Mucosa of gallbladder (tissue), 1 donor: ENCODE measurements around the gene SNCB. TPM values are rescaled to one million over a fixed set of nuclear protein-coding genes. Genes with fewer than 3 reads are reported as not detected.

Source experiments
- DNase-seq: peaks from one replicate; pipeline ENCODE4 v3.0.0-alpha.2; 2020; ENCODE audit warnings: low spot score
- total RNA-seq: library from RNA; stranded (reverse); gene quantifications from one replicate; pipeline ENCODE4 v1.2.1, GENCODE V29; 2021
- donor health status: DM: no; HTN: no; CAD: no.

The SNCB gene
- total RNA-seq, 1 donor from 2014 or later, result 0.14 TPM

DNA sequence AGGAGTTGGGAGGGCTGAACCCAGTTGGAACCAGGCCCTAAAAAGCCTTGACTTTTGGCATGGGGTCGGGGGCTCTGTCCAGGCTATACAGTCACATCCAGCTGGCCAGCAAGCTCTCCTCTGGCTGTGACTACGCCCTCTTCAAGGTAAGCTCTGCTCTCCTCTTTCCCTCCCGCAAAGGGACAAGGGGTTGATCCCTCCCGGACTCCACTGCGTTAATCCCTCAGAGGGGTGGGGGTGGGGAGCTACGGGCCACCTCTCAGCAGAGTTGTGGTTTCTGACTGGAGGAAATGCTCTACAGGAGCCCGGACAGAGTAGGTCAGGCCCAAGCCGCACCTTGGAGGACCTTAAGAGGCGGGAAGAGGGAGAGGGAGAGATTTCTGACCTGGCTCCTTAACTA is 14.0 kb upstream of the SNCB start:
- DNase-seq, result no peak

- no peak for DNase-seq
Measured at GRCh38 chr5:176643491-176644219, 13.3 kb upstream of the SNCB start.

- no peak for DNase-seq
Measured at GRCh38 chr5:176642675-176643490, 12.5 kb upstream of the SNCB start.

DNA sequence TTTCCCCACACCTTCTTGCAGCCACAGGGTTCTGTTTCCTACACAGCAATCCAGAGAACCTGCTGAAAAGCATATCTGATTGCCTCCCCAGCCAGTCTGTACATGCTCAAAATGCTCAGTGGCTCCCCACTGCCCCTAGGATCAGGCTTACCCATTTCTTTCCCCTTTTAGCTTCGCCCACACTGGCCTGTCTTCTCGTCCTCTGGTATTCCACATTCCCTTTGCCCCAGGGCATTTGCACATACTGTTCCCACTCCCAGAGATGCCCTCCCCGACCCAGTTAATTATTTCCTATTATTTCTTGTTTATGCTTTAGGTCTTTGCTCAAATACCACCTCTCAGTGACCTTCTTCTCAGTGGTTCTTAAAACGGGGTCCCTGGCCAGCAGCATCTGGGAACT is 10.3 kb upstream of the SNCB start:
- DNase-seq, result no peak

DNA sequence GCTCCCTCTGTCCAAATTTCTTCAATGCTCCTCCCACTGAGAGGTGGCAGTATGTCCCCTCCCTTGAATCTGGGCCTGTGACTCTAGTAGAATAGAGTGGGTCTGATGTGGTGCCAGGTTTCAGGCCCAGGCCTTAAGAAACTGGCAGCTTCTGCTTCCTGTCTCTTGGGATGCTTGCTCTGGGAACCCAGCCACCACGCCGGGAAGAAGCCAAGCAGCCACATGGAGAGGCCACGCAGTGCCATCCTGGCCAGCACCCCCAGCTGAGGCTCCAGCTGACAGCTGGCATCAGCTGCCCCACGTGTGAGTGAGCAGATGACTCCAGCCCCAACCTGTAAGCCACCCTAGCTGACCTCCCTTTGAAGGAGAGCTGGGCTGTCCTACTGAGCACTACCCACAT is 9.6 kb upstream of the SNCB start:
- no peak for DNase-seq

GRCh38 chr5:176639208-176639607 is 8.9 kb upstream of the SNCB start:
- DNase-seq, result no peak

- no peak for DNase-seq
Measured at GRCh38 chr5:176638437-176638836, 8.1 kb upstream of the SNCB start.

GRCh38 chr5:176637556-176637955 is 7.2 kb upstream of the SNCB start:
- DNase-seq, result no peak

- no peak for DNase-seq
Measured at GRCh38 chr5:176636426-176636825, 6.1 kb upstream of the SNCB start.

DNA sequence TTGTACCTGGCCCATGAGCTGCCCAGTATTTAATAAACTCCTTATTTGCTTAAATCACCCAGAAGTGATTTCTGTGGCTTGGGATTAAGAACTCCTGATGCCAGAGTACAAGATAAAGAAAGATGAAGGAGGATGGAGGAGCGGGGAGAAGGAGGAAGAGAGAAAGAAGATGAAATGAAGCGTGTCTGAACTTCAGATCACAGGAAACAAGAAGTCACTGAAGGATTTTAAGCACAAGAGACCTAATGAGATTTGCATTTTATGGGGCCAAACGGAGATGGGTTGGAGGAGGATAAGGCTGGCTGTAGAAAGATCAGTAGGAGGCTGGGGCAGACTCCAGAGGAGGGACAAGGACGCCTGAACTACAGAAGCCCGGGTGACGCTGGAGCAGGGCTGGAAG is 3.3 kb upstream of the SNCB start:
- DNase-seq, result no peak

DNA sequence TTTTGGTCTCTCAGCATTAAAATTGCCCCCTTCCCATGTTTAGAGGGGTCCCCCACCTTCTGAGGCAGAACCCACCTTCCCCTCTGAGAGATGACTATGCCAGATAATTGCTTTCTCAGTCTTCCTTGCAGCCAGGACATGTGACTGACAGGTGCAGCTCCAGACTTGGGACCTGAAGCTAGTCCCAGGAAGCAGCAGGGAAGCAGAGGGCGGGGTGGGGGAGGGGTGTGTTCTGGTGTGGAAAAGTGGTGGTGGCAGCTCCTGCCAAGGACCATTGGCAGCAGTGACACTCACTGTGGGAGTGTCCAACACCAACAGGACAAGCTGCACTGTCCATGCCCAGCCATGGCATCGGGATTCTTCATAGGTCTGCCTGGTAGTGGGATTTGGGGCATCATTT is 2.4 kb upstream of the SNCB start:
- DNase-seq, result no peak

DNA sequence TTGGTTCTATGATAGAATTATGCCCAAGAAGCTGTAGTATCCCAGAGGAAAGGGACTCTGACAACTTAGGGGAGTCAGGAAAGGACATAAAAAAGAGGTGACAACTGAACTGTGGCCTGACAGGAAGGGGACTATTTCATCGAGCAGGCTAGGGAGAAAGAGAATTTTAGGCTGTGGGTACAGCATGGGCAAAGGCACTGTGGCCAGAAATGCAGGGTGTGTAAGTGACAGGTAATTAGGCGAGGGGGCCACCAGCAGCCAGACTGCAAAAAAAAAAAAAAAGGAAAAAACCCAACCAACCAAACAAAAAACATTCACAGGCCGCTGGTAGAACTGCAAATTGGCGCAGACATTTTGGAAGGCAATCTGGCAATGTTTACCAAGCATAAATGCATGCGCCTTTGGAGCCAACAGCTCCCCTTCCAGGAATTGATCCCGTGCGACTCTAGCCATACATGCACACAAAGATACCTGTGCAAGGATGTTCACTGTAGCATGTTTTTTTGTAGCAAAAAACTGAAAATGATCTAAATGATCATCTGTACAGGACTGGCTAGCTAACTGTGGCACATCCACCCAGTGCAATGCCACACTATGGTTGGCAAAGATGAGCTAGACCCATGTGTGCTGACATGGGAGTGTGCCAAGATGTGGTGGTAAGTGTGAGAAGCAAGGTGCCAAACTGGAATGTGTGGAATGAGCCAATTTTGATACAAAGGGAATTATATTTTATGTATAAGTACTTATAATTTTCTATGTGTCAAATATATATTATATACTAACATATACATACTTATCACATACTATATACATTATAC is 1.3 kb upstream of the SNCB start:
- DNase-seq, result no peak

DNA sequence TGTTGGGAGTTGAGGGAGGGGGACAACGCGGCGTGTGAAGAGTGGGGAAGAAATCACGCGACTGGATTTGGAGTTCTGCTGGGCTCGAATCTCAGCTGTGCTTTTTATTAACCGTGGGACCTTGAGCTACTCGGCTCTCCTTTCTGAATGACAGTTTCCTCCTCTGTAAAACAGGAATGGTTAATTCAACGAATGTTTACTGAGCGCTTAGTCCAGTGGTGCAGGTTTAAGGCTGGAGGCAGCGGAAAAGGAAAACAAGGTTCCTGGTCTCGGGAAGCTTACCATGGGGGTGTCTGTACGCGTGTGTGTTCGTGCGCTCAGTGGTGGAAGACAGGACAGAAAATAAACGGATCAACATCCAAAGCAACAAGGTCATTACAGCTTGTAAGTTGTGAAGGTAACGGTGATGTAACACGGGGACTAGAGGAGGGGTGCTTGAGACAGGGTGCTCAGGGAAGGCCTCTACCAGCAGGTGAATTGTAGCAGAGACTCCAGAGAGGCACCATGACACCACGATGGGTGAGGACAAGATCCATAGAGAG is 418 bp upstream of the SNCB start:
- no peak for DNase-seq

DNA sequence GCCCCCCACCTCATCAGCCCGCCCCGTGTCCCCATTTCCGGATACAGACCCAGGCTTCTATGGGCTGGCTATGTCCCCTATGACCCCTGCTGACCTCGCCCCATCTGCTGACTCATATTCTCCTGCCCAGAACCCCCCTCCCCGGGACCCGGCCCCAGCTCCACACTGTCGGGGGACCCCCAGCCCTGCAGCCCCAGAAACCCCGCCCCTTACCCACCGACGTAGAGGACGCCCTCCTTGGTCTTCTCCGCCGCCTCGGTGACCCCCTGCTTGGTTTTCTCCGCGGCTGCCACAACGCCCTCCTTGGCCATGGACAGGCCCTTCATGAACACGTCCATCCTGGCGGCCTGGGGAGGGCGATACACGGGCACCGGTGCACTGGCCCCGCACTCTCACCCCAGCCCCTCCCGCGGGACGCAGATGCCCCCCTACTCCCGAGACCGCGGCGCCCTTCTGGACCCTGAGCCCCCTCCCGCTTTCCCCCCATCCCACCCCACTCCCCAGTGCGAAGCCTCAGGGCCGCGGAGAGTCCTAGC is 949 bp downstream of the SNCB start:
- no peak for DNase-seq

- no peak for DNase-seq
Measured at GRCh38 chr5:176628406-176629228, 1.7 kb downstream of the SNCB start.

DNA sequence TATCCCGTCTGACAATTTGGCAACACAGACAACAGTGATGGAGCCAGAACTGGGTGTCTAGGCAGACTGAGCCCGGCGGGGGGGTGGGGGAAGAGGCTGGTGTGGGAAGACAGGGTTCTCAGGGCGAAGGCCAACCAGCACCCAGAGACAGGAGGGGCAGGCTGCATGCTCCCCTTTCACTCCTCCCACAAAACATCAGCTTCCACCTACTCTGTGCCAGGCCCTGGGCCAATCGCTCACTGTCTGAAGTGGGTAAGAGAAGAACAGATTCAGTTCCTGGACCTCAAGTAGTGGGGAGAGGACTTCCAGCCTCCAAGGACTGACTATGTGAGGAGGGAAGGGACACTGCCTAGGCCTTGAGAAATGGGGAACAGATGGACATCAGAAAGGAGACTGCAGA is 2.8 kb downstream of the SNCB start:
- no peak for DNase-seq

- no peak for DNase-seq
Measured at GRCh38 chr5:176626876-176627236, 3.5 kb downstream of the SNCB start.

DNA sequence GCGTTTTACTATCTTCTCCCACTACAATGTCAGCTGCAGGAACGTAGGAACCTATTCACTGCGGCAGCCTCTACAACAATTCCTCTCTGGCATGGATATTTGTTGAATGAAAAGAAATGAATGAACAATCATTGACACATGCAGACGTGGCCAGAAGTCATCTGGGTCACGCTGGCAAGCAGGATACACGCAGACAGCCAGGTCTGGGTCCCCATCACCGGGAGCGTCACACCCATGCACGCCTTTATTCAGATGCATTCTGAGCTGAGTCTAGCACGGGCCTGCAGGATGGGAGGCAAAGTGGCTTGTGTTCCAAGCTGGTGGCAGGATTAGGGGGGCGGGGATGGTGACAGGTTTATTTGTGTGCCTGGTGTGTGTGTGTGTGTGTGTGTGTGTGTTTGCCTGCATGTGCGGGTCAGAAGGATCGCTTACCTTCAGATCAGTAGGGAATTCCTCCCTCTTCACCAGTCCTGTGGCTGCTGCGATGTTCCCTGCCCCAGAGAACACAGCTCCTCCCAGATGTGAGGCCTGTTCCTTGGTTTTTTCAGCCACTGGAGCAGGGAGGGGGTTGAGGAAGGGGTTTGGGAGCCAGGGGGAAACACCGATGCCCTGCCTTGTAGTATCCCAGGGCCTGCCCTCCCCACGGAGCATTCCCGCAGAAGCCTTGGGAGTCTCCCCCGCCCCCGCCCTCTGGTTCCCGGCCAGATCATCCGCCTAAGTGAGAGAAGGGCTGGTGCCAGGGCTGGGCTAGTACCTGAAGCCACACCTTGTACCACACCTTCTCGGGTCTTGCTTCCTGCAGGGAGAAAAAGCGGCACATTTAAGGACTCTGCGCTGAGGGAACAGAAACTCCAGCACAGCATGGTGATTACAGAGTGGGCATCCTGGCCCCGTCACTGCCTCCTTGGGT is 4.1 kb downstream of the SNCB start:
- DNase-seq, result no peak

DNA sequence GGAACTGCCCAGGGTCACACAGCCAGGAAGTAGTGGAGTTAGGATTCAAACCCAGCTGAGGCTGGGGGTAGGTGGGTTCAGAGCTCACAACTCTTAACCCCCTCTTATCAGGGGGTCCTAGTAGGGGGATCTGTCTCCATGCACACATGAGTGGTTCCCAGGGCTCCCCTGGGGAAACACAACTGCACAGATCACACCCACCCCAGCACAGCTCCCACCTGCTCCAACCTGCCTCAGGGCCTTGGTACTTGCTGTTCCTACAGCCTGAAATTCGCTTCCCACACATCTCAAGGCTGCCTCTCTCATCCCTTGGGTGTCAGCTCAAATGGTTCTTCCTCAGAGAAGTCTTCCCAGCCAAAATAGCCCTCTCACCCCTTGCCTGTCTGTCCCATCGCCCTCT is 4.8 kb downstream of the SNCB start:
- DNase-seq, result no peak

GRCh38 chr5:176624938-176625337 is 5.4 kb downstream of the SNCB start:
- no peak for DNase-seq
